Measurements from ENCODE around the gene SLC35G1.

- no peak for TF ChIP-seq ZNF8 (CRISPR knock-in tag; IDR thresholded peaks at IDR 0.05)
- no peak for TF ChIP-seq SNAI2 (CRISPR knock-in tag; IDR thresholded peaks at IDR 0.05)
- TF ChIP-seq ARNTL (CRISPR knock-in tag; IDR thresholded peaks at IDR 0.05; ENCODE audit: borderline replicate concordance, low read depth) = no peak
- TF ChIP-seq BACH2 (CRISPR knock-in tag; IDR thresholded peaks at IDR 0.05; ENCODE audit: borderline replicate concordance) = no peak
- TF ChIP-seq TCF4 (CRISPR knock-in tag; IDR thresholded peaks at IDR 0.05; ENCODE audit: borderline replicate concordance) = 0 out of 2 replicates have a peak, but pooled peaks have one; percentile 21
- TF ChIP-seq CREB5 (CRISPR knock-in tag; IDR thresholded peaks at IDR 0.05; ENCODE audit: low read depth) = no peak
These were observed 38.8 kb upstream of the SLC35G1 start for GRCh38 chr10:93854975-93855374.
